Stimulated activated CD8-positive, alpha-beta memory T cell treated with anti-CD3 and anti-CD28 coated beads, Interleukin-15, amount 100 ng/mL, for 4 hours (primary cell): Measurements from ENCODE around the gene CCDC88A.
"Not testable (repeated sequence)": the region's sequence is repeated elsewhere in the genome, so short reads cannot be mapped to it uniquely, and the experiment has no call there.

Experiments
- DNase-seq, 2 donors: peaks; one replicate each; pipeline ENCODE4 v3.0.0-alpha.2; 2020; ENCODE audit warnings: low read depth in 2 of 2

Gene CCDC88A, protein sequence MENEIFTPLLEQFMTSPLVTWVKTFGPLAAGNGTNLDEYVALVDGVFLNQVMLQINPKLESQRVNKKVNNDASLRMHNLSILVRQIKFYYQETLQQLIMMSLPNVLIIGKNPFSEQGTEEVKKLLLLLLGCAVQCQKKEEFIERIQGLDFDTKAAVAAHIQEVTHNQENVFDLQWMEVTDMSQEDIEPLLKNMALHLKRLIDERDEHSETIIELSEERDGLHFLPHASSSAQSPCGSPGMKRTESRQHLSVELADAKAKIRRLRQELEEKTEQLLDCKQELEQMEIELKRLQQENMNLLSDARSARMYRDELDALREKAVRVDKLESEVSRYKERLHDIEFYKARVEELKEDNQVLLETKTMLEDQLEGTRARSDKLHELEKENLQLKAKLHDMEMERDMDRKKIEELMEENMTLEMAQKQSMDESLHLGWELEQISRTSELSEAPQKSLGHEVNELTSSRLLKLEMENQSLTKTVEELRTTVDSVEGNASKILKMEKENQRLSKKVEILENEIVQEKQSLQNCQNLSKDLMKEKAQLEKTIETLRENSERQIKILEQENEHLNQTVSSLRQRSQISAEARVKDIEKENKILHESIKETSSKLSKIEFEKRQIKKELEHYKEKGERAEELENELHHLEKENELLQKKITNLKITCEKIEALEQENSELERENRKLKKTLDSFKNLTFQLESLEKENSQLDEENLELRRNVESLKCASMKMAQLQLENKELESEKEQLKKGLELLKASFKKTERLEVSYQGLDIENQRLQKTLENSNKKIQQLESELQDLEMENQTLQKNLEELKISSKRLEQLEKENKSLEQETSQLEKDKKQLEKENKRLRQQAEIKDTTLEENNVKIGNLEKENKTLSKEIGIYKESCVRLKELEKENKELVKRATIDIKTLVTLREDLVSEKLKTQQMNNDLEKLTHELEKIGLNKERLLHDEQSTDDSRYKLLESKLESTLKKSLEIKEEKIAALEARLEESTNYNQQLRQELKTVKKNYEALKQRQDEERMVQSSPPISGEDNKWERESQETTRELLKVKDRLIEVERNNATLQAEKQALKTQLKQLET (N-terminal part only)

DNA sequence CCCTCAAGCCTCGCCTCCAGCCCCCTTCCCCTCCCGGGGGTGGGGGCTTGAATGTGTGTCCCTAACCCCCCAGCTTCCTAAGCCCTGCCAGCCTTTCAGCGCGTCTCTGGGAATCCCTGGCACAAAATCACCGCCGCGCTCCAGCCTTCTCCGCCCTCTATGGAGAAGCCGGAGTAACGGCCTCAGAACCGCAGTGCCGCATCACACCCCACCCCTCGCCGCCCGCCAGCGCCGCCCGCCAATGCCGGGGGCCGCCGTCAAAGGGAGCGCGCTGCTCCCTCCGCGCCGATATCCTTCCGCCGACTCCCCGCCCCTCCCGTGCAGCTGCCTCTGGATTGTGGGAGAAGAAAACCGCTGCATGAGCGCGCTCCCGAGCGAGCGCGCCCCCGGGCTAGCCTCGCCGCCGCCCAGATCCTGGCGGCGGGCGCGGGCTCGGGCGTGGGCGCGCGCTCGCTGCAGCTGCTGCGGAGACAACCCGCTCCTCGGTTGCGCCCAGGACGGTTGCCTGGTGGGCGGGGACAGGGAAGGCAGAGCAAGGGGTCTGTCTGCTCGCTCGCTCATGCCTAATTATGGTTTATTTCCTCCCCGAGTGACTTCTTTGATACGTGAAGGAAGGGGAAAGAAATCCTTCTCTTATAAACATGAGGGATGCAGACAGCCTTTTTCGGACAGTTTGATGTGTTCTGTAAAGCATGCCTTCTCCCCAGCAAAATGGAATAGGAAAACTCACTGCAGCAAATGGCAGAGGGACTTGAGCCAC, at the start of gene CCDC88A:
Gene CCDC88A (minus strand): TSS at position 178 of the 760 bp plus-strand sequence. CDS start 777 bp downstream, outside the sequence.
- DNase-seq: peak; percentile 71 to 79

DNA sequence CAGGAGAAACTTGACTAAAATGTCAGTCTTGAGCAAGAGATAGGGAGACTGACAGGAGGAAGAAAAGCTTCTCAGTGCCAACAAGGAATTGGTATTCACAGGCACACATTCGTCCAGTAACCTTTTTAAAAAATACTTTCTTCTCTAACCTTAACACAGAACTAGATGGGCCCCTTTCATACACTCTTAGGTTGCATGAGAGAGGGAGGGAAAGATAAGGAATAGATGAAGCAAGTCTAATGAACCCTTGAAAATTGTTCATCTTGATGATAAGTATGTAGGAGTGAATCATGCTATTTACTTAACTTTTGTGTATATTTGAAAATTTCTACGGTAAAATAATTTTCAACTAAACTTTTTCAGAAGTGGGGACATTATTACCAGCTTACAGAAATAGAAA, 42.0 kb upstream of the CCDC88A start:
- DNase-seq: no peak

DNA sequence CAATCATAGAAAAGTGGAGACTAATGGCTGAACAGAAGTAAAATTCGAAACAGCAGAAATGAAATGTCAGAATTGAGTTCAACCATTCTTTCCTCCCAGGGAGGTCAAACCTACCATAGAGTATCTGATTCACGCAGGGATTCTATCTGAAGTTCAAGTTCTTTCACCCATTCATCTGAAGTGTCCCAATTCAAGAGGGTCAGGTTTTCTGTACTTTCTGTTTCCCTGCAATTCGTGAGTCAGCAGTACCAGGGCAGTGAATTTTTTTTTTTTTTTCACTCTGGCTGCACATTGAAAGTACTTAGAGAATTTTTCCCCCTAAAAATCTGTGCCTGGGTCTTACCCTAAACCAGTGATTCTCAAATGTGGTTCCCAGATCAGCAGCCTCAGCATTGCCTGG, 40.9 kb upstream of the CCDC88A start:
- no peak for DNase-seq

DNA sequence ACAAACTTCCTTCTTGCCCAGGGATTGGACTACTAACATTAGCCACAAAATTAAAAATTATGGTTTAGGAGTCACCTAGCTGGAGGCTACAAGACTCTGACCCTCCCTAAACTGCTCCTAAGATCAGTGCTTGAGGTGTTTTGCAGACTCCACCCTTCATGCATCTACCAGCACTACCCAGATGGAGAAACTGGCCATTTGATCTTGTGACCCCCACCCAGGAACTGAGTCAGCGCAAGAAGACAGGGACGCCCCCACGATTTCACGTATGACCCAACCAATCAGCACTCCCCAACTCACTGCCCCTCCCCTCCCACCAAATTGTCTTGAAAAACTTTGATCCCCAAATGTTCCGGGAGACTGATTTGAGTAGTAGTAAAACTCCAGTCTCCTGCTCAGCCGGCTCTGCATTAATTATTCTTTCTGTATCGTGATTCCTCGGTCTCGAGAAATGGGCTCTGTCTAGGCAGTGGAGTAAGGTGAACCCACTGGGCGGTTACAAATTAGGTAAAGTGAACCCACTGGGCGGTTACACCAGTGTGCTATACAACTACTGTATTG, 40.1 kb upstream of the CCDC88A start:
- DNase-seq: no peak

DNA sequence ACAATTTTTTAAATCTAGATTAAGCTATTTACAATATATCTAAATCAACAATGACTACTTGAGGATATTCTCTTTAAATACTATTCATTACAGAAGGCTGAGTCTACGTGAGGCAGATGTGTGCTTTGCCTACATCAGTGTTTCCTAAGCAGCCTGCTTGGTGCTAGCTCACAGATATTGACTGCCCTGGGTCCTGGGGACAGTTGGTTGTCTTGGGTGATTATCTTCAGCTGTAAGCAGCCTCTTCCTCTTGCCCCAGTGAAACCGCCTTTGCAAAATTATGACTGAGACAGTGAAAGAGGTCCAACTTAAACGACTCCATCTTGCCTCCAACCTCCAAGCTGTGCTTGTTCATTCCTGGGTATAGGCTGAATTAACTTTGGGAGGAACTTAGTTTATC, 39.6 kb upstream of the CCDC88A start:
- no peak for DNase-seq

DNA sequence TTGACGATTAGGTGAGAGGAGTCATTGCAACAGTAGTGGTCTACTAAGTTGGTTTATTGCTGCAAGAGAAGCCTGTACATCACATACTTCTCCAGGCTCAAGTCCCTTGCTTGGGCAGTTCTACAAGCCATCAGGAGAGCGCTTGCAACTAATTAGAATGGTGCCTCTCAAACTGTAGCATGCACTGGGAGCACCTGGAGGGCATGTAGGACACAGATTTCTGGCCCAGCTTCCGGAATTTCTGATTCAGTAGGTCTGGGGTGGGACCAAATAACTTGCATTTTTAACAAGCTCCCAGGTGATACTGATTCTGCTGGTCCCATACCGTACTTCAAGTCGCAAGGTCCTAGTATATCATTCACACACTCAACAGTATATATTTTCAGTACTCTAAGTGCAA, 34.5 kb upstream of the CCDC88A start:
- no peak for DNase-seq

DNA sequence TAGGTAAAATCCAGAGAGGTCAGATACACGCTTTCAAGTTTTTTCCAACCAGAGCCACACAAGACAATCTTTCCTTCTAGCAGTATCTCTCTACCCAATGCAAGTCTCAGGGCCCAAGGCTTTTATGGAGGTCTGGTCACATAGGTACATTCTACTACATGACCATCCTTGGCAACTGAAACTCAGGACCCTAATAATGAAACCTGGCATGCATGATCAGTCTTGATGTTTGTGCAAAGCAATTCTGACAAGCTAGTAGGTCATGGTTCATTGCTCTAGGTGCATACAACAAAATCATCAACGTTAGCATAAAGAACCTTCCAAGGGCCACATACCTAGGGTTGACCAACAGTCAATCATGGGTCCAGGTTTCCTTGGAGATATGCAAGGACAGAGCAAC, 33.2 kb upstream of the CCDC88A start:
- DNase-seq: no peak

DNA sequence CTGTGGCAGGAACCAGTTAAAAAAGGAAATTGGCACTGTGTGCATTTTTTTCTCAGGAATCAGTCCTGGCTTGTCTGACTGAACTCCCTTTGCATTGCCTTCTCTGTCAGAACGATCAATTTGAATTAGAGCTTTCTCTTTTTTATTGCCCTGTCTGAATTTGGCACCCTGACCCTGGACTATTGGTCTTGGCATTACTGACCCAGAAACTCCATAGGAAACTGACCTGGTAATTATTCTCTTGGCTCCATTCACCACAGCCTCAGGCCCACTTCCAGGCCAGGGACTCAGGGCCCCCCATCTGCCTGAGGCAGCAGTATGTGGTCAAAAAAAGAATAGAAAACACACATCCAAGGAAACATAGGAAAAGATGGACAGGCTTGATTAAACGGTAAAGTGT, 32.0 kb upstream of the CCDC88A start:
- no peak for DNase-seq

DNA sequence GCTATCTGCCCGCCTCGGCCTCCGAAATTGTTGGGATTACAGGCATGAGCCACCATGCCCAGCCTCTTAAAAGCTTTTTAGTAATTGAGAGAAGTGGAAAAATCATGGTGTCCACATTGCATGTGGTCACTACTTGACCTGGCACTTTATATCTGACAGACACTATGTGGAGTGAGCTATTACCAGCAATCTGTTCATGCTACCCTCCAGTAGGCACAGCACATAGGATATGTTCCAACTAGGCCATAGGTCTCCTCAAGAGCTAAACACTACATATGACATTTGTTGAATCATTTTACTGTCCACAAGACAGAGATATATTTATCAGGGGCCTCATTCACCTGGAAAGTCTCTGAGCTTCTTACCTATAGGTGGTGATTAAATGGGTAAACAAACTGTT, 30.4 kb upstream of the CCDC88A start:
- DNase-seq: not testable (repeated sequence)

DNA sequence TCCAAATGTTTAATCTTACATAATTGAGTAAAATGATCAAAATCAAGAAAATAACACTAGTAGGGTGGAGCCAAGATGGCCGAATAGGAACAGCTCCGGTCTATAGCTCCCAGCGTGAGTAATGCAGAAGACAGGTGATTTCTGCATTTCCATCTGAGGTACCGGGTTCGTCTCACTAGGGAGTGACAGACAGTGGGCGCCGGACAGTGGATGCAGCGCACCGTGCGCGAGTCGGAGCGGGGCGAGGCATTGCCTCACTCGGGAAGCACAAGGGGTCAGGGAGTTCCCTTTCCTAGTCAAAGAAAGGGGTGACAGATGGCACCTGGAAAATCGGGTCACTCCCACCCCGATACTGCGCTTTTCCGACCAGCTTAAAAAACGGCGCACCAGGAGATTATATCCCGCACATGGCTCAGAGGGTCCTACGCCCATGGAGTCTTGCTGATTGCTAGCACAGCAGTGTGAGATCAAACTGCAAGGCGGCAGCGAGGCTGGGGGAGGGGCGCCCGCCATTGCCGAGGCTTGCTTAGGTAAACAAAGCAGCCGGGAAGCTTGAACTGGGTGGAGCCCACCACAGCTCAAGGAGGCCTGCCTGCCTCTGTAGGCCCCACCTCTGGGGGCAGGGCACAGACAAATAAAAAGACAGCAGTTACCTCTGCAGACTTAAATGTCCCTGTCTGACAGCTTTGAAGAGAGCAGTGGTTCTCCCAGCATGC, 22.5 kb upstream of the CCDC88A start:
- not testable (repeated sequence) for DNase-seq

DNA sequence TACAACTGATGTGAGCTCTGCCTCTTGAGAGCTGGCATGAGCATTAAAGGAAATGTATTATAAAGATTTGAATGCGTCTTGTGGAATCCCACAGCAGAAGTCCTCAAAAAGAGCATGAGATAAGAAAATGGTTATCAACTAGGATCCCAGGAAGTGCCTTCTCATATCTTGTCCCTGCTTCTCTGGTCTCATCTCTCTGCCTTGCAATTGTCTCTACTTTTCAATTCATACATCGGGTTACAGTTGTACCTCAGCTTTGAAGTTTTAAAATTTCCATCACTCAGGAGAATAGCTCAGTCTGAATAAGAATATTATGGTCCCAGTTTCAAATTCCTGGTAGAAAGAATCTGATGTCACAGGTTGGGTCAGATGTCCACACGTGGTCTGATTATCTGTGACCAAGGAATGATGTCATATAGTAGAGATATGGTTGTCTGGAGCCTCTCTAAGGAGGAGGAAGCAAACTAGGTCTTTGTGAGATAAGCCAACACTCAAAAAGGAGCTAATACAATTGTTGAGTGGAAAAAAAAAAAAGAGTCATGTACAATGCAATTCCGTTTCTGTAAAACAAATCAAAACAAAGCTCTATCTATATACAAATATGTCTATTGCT, 21.7 kb upstream of the CCDC88A start:
- DNase-seq: no peak

DNA sequence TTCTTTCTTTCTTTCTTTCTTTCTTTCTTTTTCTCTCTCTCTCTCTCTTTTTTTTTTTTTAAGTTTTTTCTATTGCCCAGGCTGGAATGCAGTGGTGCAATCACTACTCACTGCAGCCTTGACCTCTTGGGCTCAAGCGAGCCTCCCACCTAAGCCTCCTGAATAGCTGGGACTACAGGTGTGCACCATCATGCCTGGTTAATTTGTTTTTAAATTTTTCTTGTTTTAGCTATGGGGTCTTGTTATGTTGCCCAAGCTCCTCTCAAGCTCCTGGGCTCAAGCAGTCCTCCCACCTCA, 19.4 kb upstream of the CCDC88A start:
- no peak for DNase-seq

DNA sequence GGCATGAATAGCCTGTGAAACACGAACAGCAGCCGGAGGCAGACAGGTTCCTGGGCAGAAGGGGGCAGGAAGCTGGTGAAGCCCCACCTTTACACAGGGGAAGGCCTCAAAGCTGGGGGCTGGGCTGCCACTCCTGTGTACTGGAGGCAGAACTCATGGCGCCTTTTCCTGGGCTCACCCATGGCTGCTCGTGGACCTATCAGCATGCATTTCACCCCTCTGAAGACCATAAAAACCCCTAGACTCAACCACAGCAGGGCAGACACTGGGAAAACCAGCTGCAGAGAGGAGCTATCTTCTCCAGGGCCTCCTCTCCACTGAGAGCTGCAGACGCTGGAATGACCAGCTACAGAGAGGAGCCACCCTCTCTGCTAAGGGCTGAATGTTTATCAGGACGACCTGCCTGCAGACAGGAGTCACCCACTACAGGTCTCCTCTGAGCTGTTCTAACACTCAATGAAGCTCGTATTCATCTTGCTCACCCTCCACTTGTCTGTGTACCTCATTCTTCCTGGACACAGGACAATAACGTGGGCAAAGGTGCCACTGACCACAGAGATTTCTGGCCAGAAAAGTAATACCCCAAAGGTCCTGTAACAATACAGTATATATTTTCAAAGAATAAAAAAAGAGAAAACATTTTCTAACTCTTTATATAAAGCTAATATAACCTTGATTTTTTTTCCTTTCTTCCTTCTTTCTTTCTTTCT, 18.9 kb upstream of the CCDC88A start:
- DNase-seq: no peak

DNA sequence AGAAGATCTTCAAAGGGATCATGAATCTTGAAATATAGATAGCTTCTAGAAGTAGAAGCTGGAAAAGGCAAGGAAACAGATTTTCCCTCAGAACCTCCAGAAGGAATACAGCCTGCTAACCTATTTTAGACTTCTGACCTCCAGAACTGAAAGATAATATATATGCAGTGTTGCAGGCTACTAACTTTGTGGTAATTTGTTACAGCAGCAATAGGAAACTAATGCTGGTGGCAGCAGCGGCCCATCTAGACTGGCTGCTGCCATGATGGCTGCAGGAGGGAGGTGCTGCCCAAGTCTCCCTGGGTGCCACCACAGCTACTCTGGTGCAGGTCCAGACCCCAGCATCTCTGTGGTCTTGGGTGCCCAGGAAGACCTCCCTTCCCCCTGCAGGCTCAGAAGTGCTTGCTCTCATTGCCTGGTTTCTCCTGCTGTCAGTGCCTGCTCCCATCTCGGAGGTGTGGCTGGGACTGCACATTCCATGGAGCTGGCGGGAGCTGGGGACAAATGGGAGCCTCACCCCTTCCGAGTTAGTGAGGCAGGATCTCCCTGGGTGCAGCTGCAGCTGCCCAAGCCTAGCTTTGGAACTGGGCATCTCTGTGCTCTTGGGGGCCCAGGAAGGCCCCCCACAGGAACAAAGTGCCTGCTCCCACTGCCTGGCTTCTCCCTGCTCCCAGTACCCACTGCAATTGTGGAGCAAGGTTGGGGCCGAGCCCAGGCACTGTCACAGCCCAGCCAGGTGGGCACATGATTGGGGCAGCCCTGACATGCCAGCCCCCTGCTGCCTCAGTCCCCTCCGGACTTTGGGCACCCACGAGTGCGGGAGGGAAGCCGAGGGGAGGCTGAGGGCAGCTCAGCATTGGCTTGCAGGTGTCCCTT, 18.1 kb upstream of the CCDC88A start:
- DNase-seq: no peak

DNA sequence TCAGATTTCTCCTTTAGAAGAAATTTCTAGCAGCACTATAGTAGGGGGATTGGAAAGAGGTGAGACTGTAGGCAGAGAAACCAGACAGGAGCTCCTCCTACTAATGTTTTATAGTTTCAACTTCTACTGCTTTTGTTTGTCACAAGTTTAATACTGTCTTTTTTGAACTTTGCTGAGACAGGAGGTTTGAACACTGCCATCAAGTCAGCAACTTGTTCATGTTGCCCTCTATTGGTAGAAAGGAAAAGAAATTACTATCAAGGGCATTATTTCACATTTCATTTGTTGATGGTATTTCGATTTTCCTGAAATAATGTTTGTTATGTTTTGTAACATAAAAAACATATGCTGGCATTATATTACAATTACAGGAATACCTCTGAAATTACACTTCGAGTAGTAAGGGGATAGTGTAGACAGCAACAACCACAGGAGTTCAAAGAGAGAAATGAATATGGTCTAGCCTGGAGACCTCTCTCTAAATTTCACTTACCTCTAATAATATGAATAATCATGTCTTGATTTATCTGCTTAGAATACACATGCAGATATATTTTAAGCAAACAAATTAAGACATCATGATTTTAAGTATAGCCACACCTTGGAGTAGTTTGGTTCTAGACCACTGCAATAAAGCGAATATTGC, 12.4 kb upstream of the CCDC88A start:
- no peak for DNase-seq

DNA sequence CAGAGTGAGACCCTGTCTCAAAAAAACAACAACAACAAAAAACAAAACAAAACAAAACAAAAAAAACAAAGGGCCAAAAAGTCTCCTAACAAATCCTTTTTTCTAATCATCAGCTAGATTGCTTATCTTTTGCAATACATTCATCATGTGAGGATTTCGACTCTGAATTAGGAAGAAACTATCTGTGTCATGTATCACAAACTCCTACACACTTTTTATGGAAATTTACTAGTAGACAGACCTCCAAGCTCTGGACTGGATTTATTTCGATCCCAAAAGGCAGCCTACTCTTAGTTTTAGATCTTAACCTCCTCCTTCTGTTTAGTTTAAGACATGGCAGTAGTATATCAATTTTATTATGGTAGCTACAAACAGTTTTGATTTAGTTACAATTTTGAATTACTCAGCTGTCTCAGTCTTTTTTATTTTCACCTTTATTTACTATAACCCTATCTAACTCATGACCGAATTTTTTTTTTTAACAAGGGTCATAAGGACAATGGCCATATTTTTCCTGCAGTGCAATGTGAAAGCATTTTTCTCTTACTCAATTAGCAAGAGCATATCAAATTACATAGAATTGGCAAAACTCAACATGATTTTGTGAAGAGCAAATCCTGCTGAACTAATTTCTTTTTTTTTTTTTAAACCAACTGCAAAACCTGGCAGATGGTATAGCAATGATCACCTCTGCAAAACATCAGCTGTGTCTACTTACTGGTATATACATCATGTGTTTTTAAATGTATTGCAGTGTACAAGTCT, 10.7 kb upstream of the CCDC88A start:
- DNase-seq: no peak

DNA sequence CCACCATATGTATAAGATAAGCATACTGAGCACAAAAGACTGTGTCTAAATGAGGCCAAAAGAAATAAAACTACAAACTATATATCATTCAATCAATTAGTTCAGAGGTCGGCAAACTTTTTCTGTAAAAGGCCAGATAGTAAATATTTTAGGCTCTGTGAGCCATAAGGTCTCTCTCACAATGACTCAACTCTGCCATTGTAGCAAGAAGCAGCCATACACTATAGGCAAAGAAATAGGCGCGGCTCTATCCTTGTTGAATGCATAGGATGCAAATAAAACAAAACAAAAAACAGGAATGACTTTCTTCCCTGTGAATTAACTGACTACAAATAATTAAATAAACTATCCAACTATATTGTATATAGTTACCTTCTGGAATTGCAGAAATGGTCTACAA, 8.6 kb upstream of the CCDC88A start:
- no peak for DNase-seq

DNA sequence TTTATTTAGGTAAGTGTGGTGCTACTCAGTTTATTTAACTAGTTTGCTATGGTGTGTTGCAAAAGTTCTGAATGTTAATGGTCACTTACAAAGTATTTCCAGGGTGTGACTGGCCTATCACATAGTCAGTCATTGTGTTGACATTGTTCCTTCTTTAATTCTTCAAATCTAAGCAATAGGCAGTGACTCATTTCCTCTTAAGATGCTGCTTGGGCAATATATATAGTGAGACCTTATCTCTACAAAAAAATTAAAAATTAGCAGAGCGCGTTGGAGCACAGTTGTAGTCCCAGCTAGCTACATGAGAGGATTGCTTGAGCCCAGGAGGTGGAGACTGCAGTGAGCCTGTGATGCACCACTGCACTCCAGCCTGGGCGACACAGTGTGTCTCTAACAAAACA, 5.8 kb upstream of the CCDC88A start:
- no peak for DNase-seq
